Hepatocyte (in vitro differentiated cells): ENCODE results near the gene PIP4K2C.

Experiments
- CTCF ChIP-seq: fragments of 200-600 bp; sonication (generic); IDR thresholded peaks from 2 replicates; pipeline ENCODE4 v1.5.1; 2016; ENCODE audit warnings: antibody characterized with exemption, mild to moderate bottlenecking; ENCODE audit not compliant: poor library complexity
- EZH2 ChIP-seq: fragments of 200-600 bp; sonication (generic); IDR thresholded peaks from 2 replicates; pipeline ENCODE4 v1.6.1; 2016; ENCODE audit warnings: antibody characterized with exemption, mild to moderate bottlenecking, borderline replicate concordance
- EZH2phosphoT487 ChIP-seq: fragments of 200-600 bp; sonication (generic); IDR thresholded peaks from one replicate; pipeline ENCODE4 v1.6.1; 2018; ENCODE audit warnings: antibody characterized with exemption, mild to moderate bottlenecking, low read depth, moderate library complexity; ENCODE audit not compliant: unreplicated experiment, severe bottlenecking

GRCh38 chr12:57583008-57583831, 7.8 kb upstream of the PIP4K2C start:
- TF ChIP-seq CTCF (peak; percentile 93), EZH2phosphoT487 (no peak), EZH2 (no peak)
